Measurements from ENCODE around the gene TEX53.

The TEX53 gene

DNA sequence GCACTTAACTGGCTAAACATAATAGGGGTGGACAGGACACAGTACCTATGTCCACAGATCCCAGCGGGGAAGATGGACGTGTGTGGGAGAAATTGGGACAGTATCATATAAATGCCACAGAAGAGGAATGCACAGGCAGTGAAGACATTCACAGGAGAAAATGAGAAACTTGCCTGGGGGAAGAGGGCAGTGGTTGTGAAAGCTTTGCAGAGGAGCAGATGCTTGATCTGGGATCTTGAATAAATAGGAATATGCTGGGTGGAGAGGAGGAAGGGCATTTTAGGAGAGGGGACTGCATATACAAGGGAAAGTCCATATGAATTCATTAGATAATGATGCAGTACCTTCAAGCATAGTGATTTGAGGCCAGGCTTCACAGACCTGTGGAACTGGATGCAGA is 32.9 kb downstream of the TEX53 start:
- no peak overlapping the region for H3K27ac ChIP-seq (replicated peaks)
- DNase-seq (ENCODE audit: low read depth in 1 of 2, low spot score in 1 of 2), result no peak
- H3K27me3 ChIP-seq (ENCODE audit: insufficient read depth, poor library complexity, severe bottlenecking), result no peaks in the 10 kb centered on the region
- TF ChIP-seq, protein P1, sequence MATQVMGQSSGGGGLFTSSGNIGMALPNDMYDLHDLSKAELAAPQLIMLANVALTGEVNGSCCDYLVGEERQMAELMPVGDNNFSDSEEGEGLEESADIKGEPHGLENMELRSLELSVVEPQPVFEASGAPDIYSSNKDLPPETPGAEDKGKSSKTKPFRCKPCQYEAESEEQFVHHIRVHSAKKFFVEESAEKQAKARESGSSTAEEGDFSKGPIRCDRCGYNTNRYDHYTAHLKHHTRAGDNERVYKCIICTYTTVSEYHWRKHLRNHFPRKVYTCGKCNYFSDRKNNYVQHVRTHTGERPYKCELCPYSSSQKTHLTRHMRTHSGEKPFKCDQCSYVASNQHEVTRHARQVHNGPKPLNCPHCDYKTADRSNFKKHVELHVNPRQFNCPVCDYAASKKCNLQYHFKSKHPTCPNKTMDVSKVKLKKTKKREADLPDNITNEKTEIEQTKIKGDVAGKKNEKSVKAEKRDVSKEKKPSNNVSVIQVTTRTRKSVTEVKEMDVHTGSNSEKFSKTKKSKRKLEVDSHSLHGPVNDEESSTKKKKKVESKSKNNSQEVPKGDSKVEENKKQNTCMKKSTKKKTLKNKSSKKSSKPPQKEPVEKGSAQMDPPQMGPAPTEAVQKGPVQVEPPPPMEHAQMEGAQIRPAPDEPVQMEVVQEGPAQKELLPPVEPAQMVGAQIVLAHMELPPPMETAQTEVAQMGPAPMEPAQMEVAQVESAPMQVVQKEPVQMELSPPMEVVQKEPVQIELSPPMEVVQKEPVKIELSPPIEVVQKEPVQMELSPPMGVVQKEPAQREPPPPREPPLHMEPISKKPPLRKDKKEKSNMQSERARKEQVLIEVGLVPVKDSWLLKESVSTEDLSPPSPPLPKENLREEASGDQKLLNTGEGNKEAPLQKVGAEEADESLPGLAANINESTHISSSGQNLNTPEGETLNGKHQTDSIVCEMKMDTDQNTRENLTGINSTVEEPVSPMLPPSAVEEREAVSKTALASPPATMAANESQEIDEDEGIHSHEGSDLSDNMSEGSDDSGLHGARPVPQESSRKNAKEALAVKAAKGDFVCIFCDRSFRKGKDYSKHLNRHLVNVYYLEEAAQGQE (IDR thresholded peaks at IDR 0.05; ENCODE audit: insufficient replicate concordance, low read depth), result no peak
- no peak for TF ChIP-seq GABPA (IDR thresholded peaks at IDR 0.05; ENCODE audit: low read depth)
- TF ChIP-seq SPI1 (IDR thresholded peaks at IDR 0.05; ENCODE audit: borderline replicate concordance, low read depth), result no peak
- no peak for TF ChIP-seq POLR2AphosphoS5 (IDR thresholded peaks at IDR 0.05; ENCODE audit: low read depth)
- TF ChIP-seq CTCF (IDR thresholded peaks at IDR 0.05; ENCODE audit: insufficient read depth, low read length), result no peak
- no peak overlapping the region for H3K4me3 ChIP-seq (replicated peaks; ENCODE audit: insufficient read depth, low read length)

DNA sequence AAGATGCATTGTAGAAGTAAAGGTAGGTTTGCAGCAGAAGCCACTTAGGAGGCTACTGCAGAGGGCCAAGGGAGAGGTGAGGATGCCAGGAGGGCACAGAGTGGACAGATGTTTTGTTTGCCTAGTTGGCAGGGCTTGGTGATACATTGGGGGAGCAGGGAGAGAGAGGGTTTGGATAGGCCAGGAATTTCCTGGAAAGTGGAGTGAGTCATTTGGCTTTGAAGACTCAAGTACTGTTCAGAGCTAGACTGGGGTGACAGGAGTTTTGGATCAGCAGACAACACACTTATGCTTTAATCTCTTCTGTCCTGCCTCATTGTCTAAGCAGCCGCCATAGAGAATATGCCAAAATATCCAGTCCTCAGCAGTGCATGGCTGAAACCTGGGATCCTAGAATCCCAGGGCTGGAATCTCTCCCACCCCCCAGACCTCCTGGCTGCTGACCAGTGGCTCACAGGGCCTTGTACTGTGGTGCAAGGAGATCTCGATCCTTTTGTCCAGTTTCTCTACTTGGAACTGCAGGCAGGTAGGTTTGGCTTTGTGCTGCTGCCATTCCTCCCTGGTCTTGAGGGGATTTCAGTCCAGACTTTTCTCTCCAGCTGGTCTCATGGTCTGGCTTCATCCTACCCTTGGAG is 35.5 kb downstream of the TEX53 start:
- TF ChIP-seq GABPA (IDR thresholded peaks at IDR 0.05; ENCODE audit: low read depth) (no peak), CTCF (IDR thresholded peaks at IDR 0.05; ENCODE audit: insufficient read depth, low read length) (no peak), POLR2AphosphoS5 (IDR thresholded peaks at IDR 0.05; ENCODE audit: low read depth) (no peak), SPI1 (IDR thresholded peaks at IDR 0.05; ENCODE audit: borderline replicate concordance, low read depth) (no peak)
- TF ChIP-seq, protein P1 (IDR thresholded peaks at IDR 0.05; ENCODE audit: insufficient replicate concordance, low read depth), result no peak
- H3K27ac ChIP-seq (replicated peaks), result no peak overlapping the region
- H3K27me3 ChIP-seq (ENCODE audit: insufficient read depth, poor library complexity, severe bottlenecking), result no peaks in the 10 kb centered on the region
- no peak for DNase-seq (ENCODE audit: low read depth in 1 of 2, low spot score in 1 of 2)
- no peak overlapping the region for H3K4me3 ChIP-seq (replicated peaks; ENCODE audit: insufficient read depth, low read length)

GRCh38 chr9:114621561-114621960 is 36.0 kb downstream of the TEX53 start:
- TF ChIP-seq POLR2AphosphoS5 (IDR thresholded peaks at IDR 0.05; ENCODE audit: low read depth), result no peak
- no peak for TF ChIP-seq CTCF (IDR thresholded peaks at IDR 0.05; ENCODE audit: insufficient read depth, low read length)
- TF ChIP-seq SPI1 (IDR thresholded peaks at IDR 0.05; ENCODE audit: borderline replicate concordance, low read depth), result no peak
- no peak for TF ChIP-seq GABPA (IDR thresholded peaks at IDR 0.05; ENCODE audit: low read depth)
- TF ChIP-seq, protein P1 (IDR thresholded peaks at IDR 0.05; ENCODE audit: insufficient replicate concordance, low read depth), result no peak
- Histone ChIP-seq H3K4me3 (replicated peaks; ENCODE audit: insufficient read depth, low read length) (no peak overlapping the region), H3K27me3 (ENCODE audit: insufficient read depth, poor library complexity, severe bottlenecking) (no peaks in the 10 kb centered on the region), H3K27ac (replicated peaks) (no peak overlapping the region)
- DNase-seq (ENCODE audit: low read depth in 1 of 2, low spot score in 1 of 2), result no peak

All from HL-60 (cell line).